Measurements from ENCODE around the gene FABP2.
"Not testable (repeated sequence)": the region's sequence is repeated elsewhere in the genome, so short reads cannot be mapped to it uniquely, and the experiment has no call there.

FABP2 gene

GRCh38 chr4:119321921-119322687 lies at the start of gene FABP2:
Gene FABP2, minus strand, starts transcription at chr4:119322138. Its CDS starts 36 bp downstream, at chr4:119322102.
- DNase-seq (ENCODE audit: low spot score), result no peak

GRCh38 chr4:119370951-119371683 lies 49.2 kb upstream of the FABP2 start:
- DNase-seq (ENCODE audit: low spot score), result not testable (repeated sequence)

- not testable (repeated sequence) for DNase-seq (ENCODE audit: low spot score)
Measured at GRCh38 chr4:119370392-119370791, 48.5 kb upstream of the FABP2 start.

GRCh38 chr4:119366802-119367201 lies 44.9 kb upstream of the FABP2 start:
- not testable (repeated sequence) for DNase-seq (ENCODE audit: low spot score)

GRCh38 chr4:119364203-119364602 lies 42.3 kb upstream of the FABP2 start:
- not testable (repeated sequence) for DNase-seq (ENCODE audit: low spot score)

- DNase-seq (ENCODE audit: low spot score), result not testable (repeated sequence)
Measured at GRCh38 chr4:119363372-119363771, 41.4 kb upstream of the FABP2 start.

GRCh38 chr4:119362413-119362812 lies 40.5 kb upstream of the FABP2 start:
- not testable (repeated sequence) for DNase-seq (ENCODE audit: low spot score)

GRCh38 chr4:119359873-119360272 lies 37.9 kb upstream of the FABP2 start:
- DNase-seq (ENCODE audit: low spot score), result not testable (repeated sequence)

GRCh38 chr4:119356796-119357195 lies 34.9 kb upstream of the FABP2 start:
- not testable (repeated sequence) for DNase-seq (ENCODE audit: low spot score)

GRCh38 chr4:119356041-119356440 lies 34.1 kb upstream of the FABP2 start:
- not testable (repeated sequence) for DNase-seq (ENCODE audit: low spot score)

GRCh38 chr4:119353364-119353763 lies 31.4 kb upstream of the FABP2 start:
- DNase-seq (ENCODE audit: low spot score), result not testable (repeated sequence)

GRCh38 chr4:119348169-119348568 lies 26.2 kb upstream of the FABP2 start:
- not testable (repeated sequence) for DNase-seq (ENCODE audit: low spot score)

GRCh38 chr4:119343293-119343692 lies 21.4 kb upstream of the FABP2 start:
- not testable (repeated sequence) for DNase-seq (ENCODE audit: low spot score)

GRCh38 chr4:119339895-119340294 lies 18.0 kb upstream of the FABP2 start:
- not testable (repeated sequence) for DNase-seq (ENCODE audit: low spot score)

GRCh38 chr4:119337010-119337409 lies 15.1 kb upstream of the FABP2 start:
- DNase-seq (ENCODE audit: low spot score), result no peak

GRCh38 chr4:119336332-119336979 lies 14.5 kb upstream of the FABP2 start:
- DNase-seq (ENCODE audit: low spot score), result not testable (repeated sequence)

GRCh38 chr4:119329835-119330620 lies 8.1 kb upstream of the FABP2 start:
- DNase-seq (ENCODE audit: low spot score), result no peak

GRCh38 chr4:119328695-119329094 lies 6.8 kb upstream of the FABP2 start:
- no peak for DNase-seq (ENCODE audit: low spot score)

- no peak for DNase-seq (ENCODE audit: low spot score)
Measured at GRCh38 chr4:119317990-119318389, 3.9 kb downstream of the FABP2 start.

- DNase-seq (ENCODE audit: low spot score), result no peak
Measured at GRCh38 chr4:119315036-119315435, 6.9 kb downstream of the FABP2 start.

GRCh38 chr4:119314356-119314755 lies 7.6 kb downstream of the FABP2 start:
- DNase-seq (ENCODE audit: low spot score), result peak; percentile 45

GRCh38 chr4:119313237-119313636 lies 8.7 kb downstream of the FABP2 start:
- no peak for DNase-seq (ENCODE audit: low spot score)
